Heart left ventricle (tissue), 16 donors: ENCODE measurements around the gene CAPN2. TPM values are rescaled to one million over a fixed set of nuclear protein-coding genes. Genes with fewer than 3 reads are reported as not detected.

Source experiments
- ATAC-seq, 4 donors: fragments of 200-7000 bp; cut with Tn5 transposase; one replicate each; pipeline ENCODE4 v1.9.1; 2020 to 2022; ENCODE audit warnings: moderate library complexity in 4 of 4, mild to moderate bottlenecking in 3 of 4, moderate number of reproducible peaks in 1 of 4
- DNase-seq, 5 donors: peaks; one replicate each; pipeline ENCODE4 v3.0.0-alpha.2; 2020
- H3K27ac ChIP-seq, 12 donors: fragments of 200-600 bp; sonication (generic) in 4 of 12; one replicate each; pipeline versions ENCODE4 v1.5.0 to v1.8.0; 2016 to 2022; ENCODE audit warnings: mild to moderate bottlenecking in 2 of 12
- H3K27me3 ChIP-seq, 9 donors: fragments of 200-600 bp; sonication (generic) in 2 of 9; one replicate each; pipeline versions ENCODE4 v1.5.1 to v1.8.0; 2016 to 2022; ENCODE audit warnings: mild to moderate bottlenecking in 3 of 9
- H3K36me3 ChIP-seq, 9 donors: fragments of 200-600 bp; sonication (generic) in 2 of 9; one replicate each; pipeline versions ENCODE4 v1.5.0 to v1.8.0; 2018 to 2022; ENCODE audit warnings: mild to moderate bottlenecking in 2 of 9
- H3K4me1 ChIP-seq, 12 donors: fragments of 200-600 bp; sonication (generic) in 4 of 12; one replicate each; pipeline versions ENCODE4 v1.5.0 to v1.8.0; 2016 to 2022; ENCODE audit warnings: mild to moderate bottlenecking in 3 of 12
- H3K4me3 ChIP-seq, 12 donors: fragments of 200-600 bp; sonication (generic) in 4 of 12; one replicate each; pipeline versions ENCODE4 v1.5.0 to v1.8.0; 2017 to 2022; ENCODE audit warnings: mild to moderate bottlenecking in 9 of 12, moderate library complexity in 4 of 12
- H3K9me3 ChIP-seq, 12 donors: fragments of 200-600 bp; sonication (generic) in 4 of 12; one replicate each; pipeline versions ENCODE4 v1.5.0 to v1.8.0; 2016 to 2022; ENCODE audit warnings: mild to moderate bottlenecking in 1 of 12
- POLR2A ChIP-seq, 2 donors: fragments of 450-650 bp; IDR thresholded peaks; one replicate each; pipeline ENCODE4 v1.6.1; 2017; ENCODE audit warnings: antibody characterized with exemption in 2 of 2, mild to moderate bottlenecking in 2 of 2, moderate library complexity in 2 of 2
- WGBS, 4 donors: extraction: QIAGEN DNeasy Blood & Tissue Kit in 2 of 4; methylation state at CpG; one replicate each; pipeline versions ENCODE4 v1.1.5 to v1.1.7; 2013 to 2018; 5-methylcytosine and 5-hydroxymethylcytosine counted together
- intact Hi-C, 10 donors: fragments of 100-400 bp; cut with DNase I; formaldehyde crosslinking; loops; one replicate each; pipeline versions ENCODE4 v1.11.1 to v1.14.2; 2022
- polyA plus RNA-seq, 2 donors: library from polyadenylated mRNA; stranded (reverse); fragments of 200-250 nt; gene quantifications; one replicate each; pipeline ENCODE4 v1.2.3, GENCODE V29; 2013
- total RNA-seq, 9 donors: library from RNA; depleted of rRNA in 2 of 9; stranded (reverse); fragments of >200 nt in 2 of 9; fragmentation: NEBNext Ultra II Directional in 3 of 9; extraction: Animal tissue kit (Norgen Biotek cat#: 25700) in 3 of 9; gene quantifications; one replicate each; pipeline versions ENCODE4 v1.1.0 to v1.2.4, GENCODE V29; 2016 to 2023
- TF ChIP-seq, protein P1 (sequence below), 12 donors: fragments of 200-600 bp; sonication (generic) in 4 of 12; IDR thresholded peaks; one replicate each; pipeline versions ENCODE4 v1.5.0 to v1.8.0; 2018 to 2022; ENCODE audit warnings: antibody characterized with exemption in 12 of 12, mild to moderate bottlenecking in 5 of 12
- donor health status: ischemic (EF 13 %, LVEDD 7.1; RV severe dilation, severe dysfunction).
- donor health status: healthy with polysubstance abuse.
- donor health status: DM: no; HTN: yes; CAD: no.
- donor health status: DM: no; HTN: no; CAD: no.
- donor health status: ischemic (EF 25% LVEDD 6.9; RV normal size, moderate dysfunction).
- donor health status: ischemic (EF 25% LVEDD 5.7; RV mildly dilated, moderate dysfunction).
- donor health status: healthy.
- donor health status: DM: yes; HTN: yes; CAD: no.
- donor health status: ischemic (EF 35%, LVEDD 5.7; RV mildly dilated, moderate dysfunction).
- donor health status: nonischemic (EF 11% LVEDD 7.7; RV severe dilation, severe dysfunction).
- donor health status: DM: yes; HTN: yes; CAD: no.
- donor health status: PGD.
- donor health status: ischemic (EF 29% LVEDD 5.4; RV normal size, mild dysfunction).
- donor health status: nonischemic (EF 23%, LVEDD 6.1; RV moderate dilation, normal function).

CAPN2 gene
- total and polyA plus RNA-seq, 11 donors = 54.4 to 115 (median 81.8) TPM

GRCh38 chr1:223780318-223780717 lies 68.0 kb downstream of the CAPN2 start:
- WGBS, 4 donors = 95 to 97% (median 96%) methylated on average over 8 of the region's 8 CpGs
- H3K4me3 ChIP-seq = no peak overlapping the region
- no peak for TF ChIP-seq POLR2A (IDR thresholded peaks at IDR 0.05)
- TF ChIP-seq, protein P1, sequence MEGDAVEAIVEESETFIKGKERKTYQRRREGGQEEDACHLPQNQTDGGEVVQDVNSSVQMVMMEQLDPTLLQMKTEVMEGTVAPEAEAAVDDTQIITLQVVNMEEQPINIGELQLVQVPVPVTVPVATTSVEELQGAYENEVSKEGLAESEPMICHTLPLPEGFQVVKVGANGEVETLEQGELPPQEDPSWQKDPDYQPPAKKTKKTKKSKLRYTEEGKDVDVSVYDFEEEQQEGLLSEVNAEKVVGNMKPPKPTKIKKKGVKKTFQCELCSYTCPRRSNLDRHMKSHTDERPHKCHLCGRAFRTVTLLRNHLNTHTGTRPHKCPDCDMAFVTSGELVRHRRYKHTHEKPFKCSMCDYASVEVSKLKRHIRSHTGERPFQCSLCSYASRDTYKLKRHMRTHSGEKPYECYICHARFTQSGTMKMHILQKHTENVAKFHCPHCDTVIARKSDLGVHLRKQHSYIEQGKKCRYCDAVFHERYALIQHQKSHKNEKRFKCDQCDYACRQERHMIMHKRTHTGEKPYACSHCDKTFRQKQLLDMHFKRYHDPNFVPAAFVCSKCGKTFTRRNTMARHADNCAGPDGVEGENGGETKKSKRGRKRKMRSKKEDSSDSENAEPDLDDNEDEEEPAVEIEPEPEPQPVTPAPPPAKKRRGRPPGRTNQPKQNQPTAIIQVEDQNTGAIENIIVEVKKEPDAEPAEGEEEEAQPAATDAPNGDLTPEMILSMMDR (IDR thresholded peaks at IDR 0.05) = no peak
- no peaks in the 10 kb centered on the region for H3K27me3 ChIP-seq
- intact Hi-C loops = no loop called here
- H3K4me1 ChIP-seq = peaks cover 0 to 22% (median 5%) of the 10 kb centered on the region in 12 donors
- H3K36me3 ChIP-seq = peaks cover 0 to 95% (median 77%) of the 10 kb centered on the region in 9 donors
- no peaks in the 10 kb centered on the region for H3K9me3 ChIP-seq
- DNase-seq (no peak), ATAC-seq (no peak)
- H3K27ac ChIP-seq = no peak overlapping the region

- ATAC-seq (no peak), DNase-seq (no peak)
- TF ChIP-seq POLR2A (IDR thresholded peaks at IDR 0.05) = no peak
- WGBS, 4 donors = 92 to 93% (median 93%) methylated on average over 6 of the region's 6 CpGs
- H3K36me3 ChIP-seq = peaks cover 0 to 91% (median 77%) of the 10 kb centered on the region in 9 donors
- H3K4me3 ChIP-seq = no peak overlapping the region
- H3K4me1 ChIP-seq = peaks cover 0 to 15% (median 5%) of the 10 kb centered on the region in 12 donors
- H3K9me3 ChIP-seq = no peaks in the 10 kb centered on the region
- no peak overlapping the region for H3K27ac ChIP-seq
- H3K27me3 ChIP-seq = no peaks in the 10 kb centered on the region
- intact Hi-C loops = no loop called here
These were observed 68.6 kb downstream of the CAPN2 start for GRCh38 chr1:223780949-223781348.

GRCh38 chr1:223783676-223784075 lies 71.3 kb downstream of the CAPN2 start:
- Histone ChIP-seq H3K36me3 (peaks cover 0 to 91% (median 75%) of the 10 kb centered on the region in 9 donors), H3K9me3 (no peaks in the 10 kb centered on the region), H3K27me3 (no peaks in the 10 kb centered on the region), H3K4me1 (no peaks in the 10 kb centered on the region), H3K4me3 (no peak overlapping the region), H3K27ac (no peak overlapping the region)
- no peak for TF ChIP-seq POLR2A (IDR thresholded peaks at IDR 0.05)
- TF ChIP-seq, protein P1 (IDR thresholded peaks at IDR 0.05) = no peak
- DNase-seq (no peak), ATAC-seq (no peak)
- intact Hi-C loops = no loop called here
- WGBS, 4 donors = 46 to 97% (median 76%) methylated on average over 1 of the region's 1 CpG

- H3K4me3 ChIP-seq = no peak overlapping the region
- intact Hi-C loops = no loop called here
- DNase-seq (no peak), ATAC-seq (peak in 2 of 4 donors; percentile 29 to 41)
- H3K27me3 ChIP-seq = no peaks in the 10 kb centered on the region
- H3K4me1 ChIP-seq = no peaks in the 10 kb centered on the region
- H3K27ac ChIP-seq = no peak overlapping the region
- TF ChIP-seq, protein P1 (IDR thresholded peaks at IDR 0.05) = no peak
- TF ChIP-seq POLR2A (IDR thresholded peaks at IDR 0.05) = no peak
- peaks cover 0 to 91% (median 74%) of the 10 kb centered on the region in 9 donors for H3K36me3 ChIP-seq
- no peaks in the 10 kb centered on the region for H3K9me3 ChIP-seq
- WGBS, 4 donors = 83 to 88% (median 84%) methylated on average over 4 of the region's 4 CpGs
These were observed 72.2 kb downstream of the CAPN2 start for GRCh38 chr1:223784541-223784940.

DNA sequence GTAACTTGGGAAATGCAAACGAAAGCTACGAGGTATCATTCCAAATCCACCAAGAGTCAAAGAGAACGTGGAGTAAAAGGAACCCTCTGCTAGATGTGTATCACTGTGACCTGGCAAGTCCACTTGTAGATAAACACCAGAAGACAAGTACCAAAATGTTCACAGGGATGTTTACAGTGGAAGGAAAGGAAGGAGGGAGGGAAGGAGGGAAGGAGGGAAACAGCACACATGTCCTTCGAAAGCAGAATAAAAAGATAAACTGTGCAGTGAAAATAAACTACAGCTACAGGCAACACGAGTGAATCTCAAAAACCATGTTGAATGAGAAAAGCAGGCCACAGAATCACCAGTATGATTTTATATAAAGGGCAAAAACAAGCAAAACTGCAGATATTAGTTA lies 73.5 kb downstream of the CAPN2 start:
- H3K36me3 ChIP-seq = peaks cover 0 to 90% (median 68%) of the 10 kb centered on the region in 9 donors
- WGBS, 4 donors = 67 to 75% (median 72%) methylated on average over 5 of the region's 5 CpGs
- ATAC-seq = no peak

More for the DNA sequence above, 73.5 kb downstream of the CAPN2 start:
- TF ChIP-seq, protein P1 (IDR thresholded peaks at IDR 0.05) = no peak
- no peak for TF ChIP-seq POLR2A (IDR thresholded peaks at IDR 0.05)
- no peaks in the 10 kb centered on the region for H3K9me3 ChIP-seq
- peak overlapping the region in 1 of 12 donors; percentile 8 for H3K27ac ChIP-seq
- no peaks in the 10 kb centered on the region for H3K27me3 ChIP-seq
- intact Hi-C loops = no loop called here
- H3K4me1 ChIP-seq = no peaks in the 10 kb centered on the region
- H3K4me3 ChIP-seq = no peak overlapping the region
- no peak for DNase-seq
